H9 (cell line): ENCODE data around the gene AMOTL1. TPM values are rescaled to one million over a fixed set of nuclear protein-coding genes. Genes with fewer than 3 reads are reported as not detected.

Experiments
- DNase-seq: peaks from one replicate; pipeline ENCODE4 v3.0.0-alpha.2; 2017
- H2AFZ ChIP-seq: one replicate; pipeline ENCODE4 v1.6.1; 2013; ENCODE audit warnings: mild to moderate bottlenecking, low read length, control low read depth, moderate library complexity
- H2AK5ac ChIP-seq: 2 replicates; pipeline ENCODE4 v1.6.1; 2013; ENCODE audit warnings: low read length, control low read depth, mixed read lengths; ENCODE audit not compliant: insufficient read length
- H2BK120ac ChIP-seq: one replicate; pipeline ENCODE4 v1.6.1; 2013; ENCODE audit warnings: low read depth, mild to moderate bottlenecking, low read length, control low read depth, inconsistent platforms; ENCODE audit not compliant: poor library complexity, severe bottlenecking
- H2BK12ac ChIP-seq: 2 replicates; pipeline ENCODE4 v1.6.1; 2013; ENCODE audit warnings: low read length, control low read depth, mixed read lengths, low read depth; ENCODE audit not compliant: insufficient read length
- H2BK15ac ChIP-seq: 2 replicates; pipeline ENCODE4 v1.6.1; 2013; ENCODE audit warnings: low read depth, low read length, control low read depth
- H2BK20ac ChIP-seq: one replicate; pipeline ENCODE4 v1.6.1; 2013; ENCODE audit warnings: low read depth, mild to moderate bottlenecking, low read length, control low read depth, inconsistent platforms; ENCODE audit not compliant: poor library complexity, severe bottlenecking
- H2BK5ac ChIP-seq: 2 replicates; pipeline ENCODE4 v1.6.1; 2013; ENCODE audit warnings: low read length, control low read depth, mixed read lengths; ENCODE audit not compliant: insufficient read length
- H3K14ac ChIP-seq: 2 replicates; pipeline ENCODE4 v1.6.1; 2013; ENCODE audit warnings: low read length, control low read depth; ENCODE audit not compliant: insufficient read depth
- H3K18ac ChIP-seq: 2 replicates; pipeline ENCODE4 v1.6.1; 2013; ENCODE audit warnings: low read depth, mild to moderate bottlenecking, mixed read lengths, low read length, control low read depth; ENCODE audit not compliant: insufficient read length
- H3K23ac ChIP-seq: 2 replicates; pipeline ENCODE4 v1.6.1; 2013; ENCODE audit warnings: low read length, control low read depth, mixed read lengths, low read depth; ENCODE audit not compliant: insufficient read length
- H3K23me2 ChIP-seq: 2 replicates; pipeline ENCODE4 v1.6.1; 2013; ENCODE audit warnings: low read depth, mild to moderate bottlenecking, mixed read lengths, low read length, control low read depth; ENCODE audit not compliant: insufficient read length, poor library complexity, severe bottlenecking
- H3K27ac ChIP-seq: 2 replicates; pipeline ENCODE4 v1.5.1; 2013; ENCODE audit warnings: low read length, control low read depth, mixed read lengths, low read depth; ENCODE audit not compliant: insufficient read length
- H3K27me3 ChIP-seq: 2 replicates; pipeline ENCODE4 v1.6.1; 2013; ENCODE audit warnings: low read length, control low read depth, inconsistent platforms; ENCODE audit not compliant: insufficient read depth
- H3K4ac ChIP-seq: 2 replicates; pipeline ENCODE4 v1.6.1; 2013; ENCODE audit warnings: low read depth, mild to moderate bottlenecking, control low read depth, inconsistent platforms, low read length, moderate library complexity
- H3K4me1 ChIP-seq: 2 replicates; pipeline ENCODE4 v1.6.1; 2013; ENCODE audit warnings: low read length, control low read depth, inconsistent platforms; ENCODE audit not compliant: insufficient read depth
- H3K4me2 ChIP-seq: 2 replicates; pipeline ENCODE4 v1.6.1; 2013; ENCODE audit warnings: low read length, control low read depth, mixed read lengths; ENCODE audit not compliant: insufficient read length, insufficient read depth
- H3K56ac ChIP-seq: 2 replicates; pipeline ENCODE4 v1.6.1; 2013; ENCODE audit warnings: low read depth, mild to moderate bottlenecking, mixed read lengths, low read length, control low read depth; ENCODE audit not compliant: insufficient read length
- H3K79me1 ChIP-seq: 2 replicates; pipeline ENCODE4 v1.6.1; 2013; ENCODE audit warnings: low read depth, mild to moderate bottlenecking, moderate library complexity, low read length, control low read depth, inconsistent platforms; ENCODE audit not compliant: insufficient read depth, poor library complexity, severe bottlenecking
- H3K79me2 ChIP-seq: 2 replicates; pipeline ENCODE4 v1.6.1; 2013; ENCODE audit warnings: low read length, control low read depth, inconsistent platforms; ENCODE audit not compliant: insufficient read depth
- H3K9ac ChIP-seq: 2 replicates; pipeline ENCODE4 v1.6.1; 2013; ENCODE audit warnings: low read length, control low read depth, mixed read lengths; ENCODE audit not compliant: insufficient read length; ENCODE audit errors: extremely low read depth
- H3K9me3 ChIP-seq: one replicate; pipeline ENCODE4 v1.6.1; 2013; ENCODE audit warnings: low read depth, low read length, inconsistent platforms; ENCODE audit not compliant: control insufficient read depth
- H3T11ph ChIP-seq: one replicate; pipeline ENCODE4 v1.6.1; 2013; ENCODE audit warnings: mild to moderate bottlenecking, low read length, control low read depth, inconsistent platforms
- H4K20me1 ChIP-seq: one replicate; pipeline ENCODE4 v1.6.1; 2013; ENCODE audit not compliant: control insufficient read depth, insufficient read length, insufficient read depth
- H4K5ac ChIP-seq: 2 replicates; pipeline ENCODE4 v1.6.1; 2013; ENCODE audit warnings: low read depth, mild to moderate bottlenecking, mixed read lengths, low read length, control low read depth; ENCODE audit not compliant: insufficient read length
- H4K8ac ChIP-seq: replicated peaks from 2 replicates; pipeline ENCODE4 v1.6.1; 2013; ENCODE audit warnings: low read length, control low read depth, mixed read lengths, low read depth; ENCODE audit not compliant: insufficient read length
- H4K91ac ChIP-seq: 2 replicates; pipeline ENCODE4 v1.6.1; 2013; ENCODE audit warnings: low read depth, mild to moderate bottlenecking, moderate library complexity, mixed read lengths, low read length, control low read depth; ENCODE audit not compliant: insufficient read length
- H3K27ac Mint-ChIP-seq, 3 experiments: 2 replicates in 2 of 3; 3 replicates in 1 of 3; pipeline ENCODE4 v1.8.0; 2020 to 2021; ENCODE audit warnings: mixed read lengths in 3 of 3, mild to moderate bottlenecking in 1 of 3, moderate library complexity in 1 of 3
- H3K27me3 Mint-ChIP-seq: 2 replicates; pipeline ENCODE4 v1.8.0; 2021; ENCODE audit warnings: low read depth, mild to moderate bottlenecking, moderate library complexity, mixed read lengths
- H3K36me3 Mint-ChIP-seq, 3 experiments: 2 replicates in 2 of 3; 3 replicates in 1 of 3; pipeline ENCODE4 v1.8.0; 2020 to 2021; ENCODE audit warnings: low read depth in 3 of 3, mixed read lengths in 3 of 3; ENCODE audit not compliant: insufficient read depth in 1 of 3
- H3K4me1 Mint-ChIP-seq, 2 experiments: 2 replicates each; pipeline ENCODE4 v1.8.0; 2020; ENCODE audit warnings: mixed read lengths in 2 of 2
- H3K4me3 Mint-ChIP-seq, 2 experiments: 2 replicates in 1 of 2; 3 replicates in 1 of 2; pipeline ENCODE4 v1.8.0; 2020 to 2021; ENCODE audit warnings: mild to moderate bottlenecking in 2 of 2, mixed read lengths in 2 of 2, moderate library complexity in 1 of 2
- H3K9me3 Mint-ChIP-seq, 2 experiments: 2 replicates in 1 of 2; 3 replicates in 1 of 2; pipeline ENCODE4 v1.8.0; 2020; ENCODE audit warnings: mild to moderate bottlenecking in 2 of 2, mixed read lengths in 2 of 2, moderate library complexity in 1 of 2
- whole genome bisulfite sequencing: extraction: QIAGEN DNeasy Blood & Tissue Kit; methylation state at CpG from one replicate; pipeline ENCODE4 v1.1.7; 2013; ENCODE audit warnings: missing lambda C conversion rate, low lambda C conversion rate, mixed read lengths; ENCODE audit not compliant: insufficient read length; ENCODE audit errors: extremely low coverage; 5-methylcytosine and 5-hydroxymethylcytosine counted together
- total RNA-seq: library from RNA; stranded (reverse); gene quantifications from 2 replicates; pipeline ENCODE4 v1.2.1, GENCODE V29; 2021
- TF ChIP-seq, protein P1 (sequence below): fragments of 200-600 bp; sonication (generic); conservative IDR thresholded peaks from 3 replicates; pipeline ENCODE4 v1.8.0; 2021; ENCODE audit warnings: antibody characterized with exemption, mild to moderate bottlenecking

Gene AMOTL1
- total RNA-seq, 1 experiment from 2014 or later = 18.5 TPM

DNA sequence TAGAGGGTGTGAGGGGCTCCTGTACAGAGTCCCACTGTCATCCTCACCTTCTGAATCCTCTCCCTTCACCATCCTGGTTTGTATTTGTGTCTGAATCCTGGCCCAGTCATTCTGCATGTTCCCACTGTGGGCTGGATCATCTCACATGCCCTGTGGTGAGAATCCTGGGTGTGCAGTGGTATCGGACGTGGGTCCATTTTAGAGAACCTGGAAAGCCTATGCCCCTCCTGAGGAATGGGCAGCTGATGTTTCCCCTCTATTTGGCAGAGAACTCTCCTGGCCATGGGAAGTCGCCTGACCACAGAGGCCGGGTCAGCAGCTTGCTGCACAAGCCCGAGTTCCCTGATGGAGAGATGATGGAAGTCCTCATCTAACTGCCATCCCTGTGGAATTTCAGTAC is 102.3 kb downstream of the AMOTL1 start:
- H3K56ac ChIP-seq = no peak overlapping the region
- no peaks in the 10 kb centered on the region for H3K27me3 Mint-ChIP-seq
- H4K91ac ChIP-seq = no peak overlapping the region
- H3K9me3 Mint-ChIP-seq = no peaks in the 10 kb centered on the region
- H3T11ph ChIP-seq = no peak overlapping the region
- H4K8ac ChIP-seq = no peak overlapping the region
- no peaks in the 10 kb centered on the region for H3K9me3 ChIP-seq
- no CpG with 5 or more reads among the region's 5 CpGs for WGBS
- H3K23me2 ChIP-seq = no peaks in the 10 kb centered on the region
- H2BK12ac ChIP-seq = no peak overlapping the region
- no peak overlapping the region for H3K4me3 Mint-ChIP-seq
- no peak overlapping the region for H3K27ac ChIP-seq
- H3K18ac ChIP-seq = no peak overlapping the region
- H3K4me1 ChIP-seq = peaks cover 4% of the 10 kb centered on the region; the same call in 1 of the 2 replicates
- no peak overlapping the region for H4K5ac ChIP-seq
- H3K27me3 ChIP-seq = no peaks in the 10 kb centered on the region
- TF ChIP-seq, protein P1, sequence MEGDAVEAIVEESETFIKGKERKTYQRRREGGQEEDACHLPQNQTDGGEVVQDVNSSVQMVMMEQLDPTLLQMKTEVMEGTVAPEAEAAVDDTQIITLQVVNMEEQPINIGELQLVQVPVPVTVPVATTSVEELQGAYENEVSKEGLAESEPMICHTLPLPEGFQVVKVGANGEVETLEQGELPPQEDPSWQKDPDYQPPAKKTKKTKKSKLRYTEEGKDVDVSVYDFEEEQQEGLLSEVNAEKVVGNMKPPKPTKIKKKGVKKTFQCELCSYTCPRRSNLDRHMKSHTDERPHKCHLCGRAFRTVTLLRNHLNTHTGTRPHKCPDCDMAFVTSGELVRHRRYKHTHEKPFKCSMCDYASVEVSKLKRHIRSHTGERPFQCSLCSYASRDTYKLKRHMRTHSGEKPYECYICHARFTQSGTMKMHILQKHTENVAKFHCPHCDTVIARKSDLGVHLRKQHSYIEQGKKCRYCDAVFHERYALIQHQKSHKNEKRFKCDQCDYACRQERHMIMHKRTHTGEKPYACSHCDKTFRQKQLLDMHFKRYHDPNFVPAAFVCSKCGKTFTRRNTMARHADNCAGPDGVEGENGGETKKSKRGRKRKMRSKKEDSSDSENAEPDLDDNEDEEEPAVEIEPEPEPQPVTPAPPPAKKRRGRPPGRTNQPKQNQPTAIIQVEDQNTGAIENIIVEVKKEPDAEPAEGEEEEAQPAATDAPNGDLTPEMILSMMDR = no peak
- H3K79me2 ChIP-seq = no peaks in the 10 kb centered on the region
- H3K36me3 Mint-ChIP-seq = peaks cover 28 to 48% (median 33%) of the 10 kb centered on the region in 3 experiments; a peak in 6 of 7 replicates
- H3K79me1 ChIP-seq = no peaks in the 10 kb centered on the region
- H2BK15ac ChIP-seq = no peak overlapping the region
- no peak overlapping the region for H2AK5ac ChIP-seq
- H3K23ac ChIP-seq = no peak overlapping the region
- H3K14ac ChIP-seq = no peak overlapping the region
- H3K9ac ChIP-seq = no peak overlapping the region
- H3K4me2 ChIP-seq = no peak overlapping the region
- no peak overlapping the region for H2BK120ac ChIP-seq
- no peak overlapping the region for H2AFZ ChIP-seq
- peaks cover 3% of the 10 kb centered on the region for H4K20me1 ChIP-seq
- peaks cover 22 to 25% of the 10 kb centered on the region in 2 experiments for H3K4me1 Mint-ChIP-seq
- no peak overlapping the region for H2BK5ac ChIP-seq
- no peak overlapping the region for H2BK20ac ChIP-seq
- no peak overlapping the region for H3K4ac ChIP-seq
- no peak overlapping the region for H3K27ac Mint-ChIP-seq
- no peak for DNase-seq
